Omental fat pad (tissue), 4 donors: ENCODE measurements around the gene SYDE2. TPM values are rescaled to one million over a fixed set of nuclear protein-coding genes. Genes with fewer than 3 reads are reported as not detected.
A peak's percentile ranks its signal among the peaks of the same experiment; 100 is the strongest.

Experiments
- ATAC-seq: fragments of 150-250 bp; one replicate; pipeline ENCODE4 v1.9.1; 2016; ENCODE audit warnings: mild to moderate bottlenecking, moderate library complexity; ENCODE audit not compliant: low FRiP score
- DNase-seq: peaks from one replicate; pipeline ENCODE4 v3.0.0-alpha.2; 2019; ENCODE audit warnings: low spot score
- CTCF ChIP-seq, 3 donors: fragments of 450-650 bp; IDR thresholded peaks; one replicate each; pipeline ENCODE4 v1.5.1; 2016 to 2017; ENCODE audit warnings: antibody characterized with exemption in 3 of 3, mild to moderate bottlenecking in 3 of 3, moderate library complexity in 2 of 3
- small RNA-seq: library from RNA; depleted of rRNA; stranded (forward); fragments of <200 nt; gene quantifications from one replicate; pipeline ENCODE3, GENCODE V24; 2016
- total RNA-seq, 4 donors: library from RNA; depleted of rRNA; stranded (reverse); fragments of >200 nt; gene quantifications; one replicate each; pipeline ENCODE4 v1.1.0, GENCODE V29; 2016

The SYDE2 gene
- total RNA-seq, 4 donors from 2014 or later: 5.2 to 9.4 (median 8.3) TPM

- TF ChIP-seq CTCF (IDR thresholded peaks at IDR 0.05): peak in 1 of 3 donors; percentile 69
- ATAC-seq (peak; percentile 86), DNase-seq (no peak)
These were observed 91.3 kb downstream of the SYDE2 start for GRCh38 chr1:85109475-85109874.

Small RNA genes lying within 50 kb of the gene (small RNA-seq; reads per million reads assigned to genes)
- not detected for gene MIR4423

Other genes with a start within 250 kb of the SYDE2 start
- gene MCOLN2, start 203.9 kb downstream of the SYDE2 start, total RNA-seq: 1 to 10 TPM; 1.1 to 9.9 (median 2.7) TPM
- 10 to 100 TPM in 1 of 4 donors, 1 to 10 TPM in 3; 4.9 to 29.2 (median 6.5) TPM for gene MCOLN3, start 152.5 kb downstream of the SYDE2 start, total RNA-seq
- gene C1orf52, start 58.6 kb upstream of the SYDE2 start, total RNA-seq: 10 to 100 TPM; 12.0 to 15.8 (median 12.8) TPM
- gene BCL10, start 75.6 kb upstream of the SYDE2 start, total RNA-seq: 10 to 100 TPM; 13.9 to 21.6 (median 18.0) TPM